Naive B cell (primary cell): ENCODE measurements around the gene ANO10. TPM values are rescaled to one million over a fixed set of nuclear protein-coding genes. Genes with fewer than 3 reads are reported as not detected.

Source experiments
- ATAC-seq, 2 donors: fragments of 150-1000 bp; cut with Tn5 transposase; 2 replicates each; pipeline ENCODE4 v1.10.0; 2021; ENCODE audit warnings: low read depth in 2 of 2, mild to moderate bottlenecking in 2 of 2, moderate library complexity in 2 of 2
- DNase-seq: peaks from one replicate; pipeline ENCODE4 v3.0.0; 2022
- H3K27ac Mint-ChIP-seq, 6 donors: one replicate each; pipeline ENCODE4 v1.8.0; 2020 to 2022; ENCODE audit warnings: mild to moderate bottlenecking in 6 of 6, mixed read lengths in 6 of 6, moderate library complexity in 5 of 6, inconsistent platforms in 2 of 6
- H3K27me3 Mint-ChIP-seq, 3 donors: one replicate each; pipeline ENCODE4 v1.8.0; 2021 to 2022; ENCODE audit warnings: mixed read lengths in 3 of 3, mild to moderate bottlenecking in 1 of 3
- H3K36me3 Mint-ChIP-seq, 2 donors: one replicate each; pipeline ENCODE4 v1.8.0; 2020 to 2022; ENCODE audit warnings: mixed read lengths in 2 of 2, inconsistent platforms in 1 of 2, mild to moderate bottlenecking in 1 of 2
- H3K4me1 Mint-ChIP-seq, 3 donors: one replicate each; pipeline ENCODE4 v1.8.0; 2020 to 2022; ENCODE audit warnings: mixed read lengths in 3 of 3, inconsistent platforms in 1 of 3, mild to moderate bottlenecking in 1 of 3, moderate library complexity in 1 of 3
- H3K4me3 Mint-ChIP-seq, 8 donors: one replicate each; pipeline ENCODE4 v1.8.0; 2020 to 2022; ENCODE audit warnings: mild to moderate bottlenecking in 8 of 8, mixed read lengths in 8 of 8, moderate library complexity in 8 of 8, inconsistent platforms in 2 of 8
- H3K9me3 Mint-ChIP-seq, 7 donors: one replicate each; pipeline ENCODE4 v1.8.0; 2020 to 2022; ENCODE audit warnings: mixed read lengths in 7 of 7, mild to moderate bottlenecking in 5 of 7, inconsistent platforms in 2 of 7, moderate library complexity in 1 of 7
- polyA plus RNA-seq, 6 donors: library from polyadenylated mRNA; unstranded; fragments of 300-500 nt; fragmentation: Illumina TruSeq; gene quantifications; one replicate each; pipeline ENCODE4 v1.2.3, GENCODE V29; 2021; ENCODE audit warnings: low read depth in 6 of 6

Gene ANO10
- polyA plus RNA-seq, 6 donors from 2014 or later, result 2.9 to 5.1 (median 3.8) TPM

- Mint-ChIP-seq H3K4me3 (no peak overlapping the region), H3K4me1 (no peaks in the 10 kb centered on the region), H3K9me3 (peaks cover 0 to 13% (median 0%) of the 10 kb centered on the region in 7 donors), H3K27me3 (no peaks in the 10 kb centered on the region), H3K27ac (no peak overlapping the region), H3K36me3 (no peaks in the 10 kb centered on the region)
- no peak for ATAC-seq
- no peak for DNase-seq
Observed at GRCh38 chr3:43455233-43455632, 166.6 kb downstream of the ANO10 start.

- no peak overlapping the region for H3K27ac Mint-ChIP-seq
- DNase-seq (no peak), ATAC-seq (no peak)
- no peak overlapping the region for H3K4me3 Mint-ChIP-seq
- no peaks in the 10 kb centered on the region for H3K4me1 Mint-ChIP-seq
- H3K9me3 Mint-ChIP-seq, result peaks cover 0 to 13% (median 0%) of the 10 kb centered on the region in 7 donors
- no peaks in the 10 kb centered on the region for H3K36me3 Mint-ChIP-seq
- no peaks in the 10 kb centered on the region for H3K27me3 Mint-ChIP-seq
Observed at GRCh38 chr3:43453981-43454380, 167.8 kb downstream of the ANO10 start.

GRCh38 chr3:43451670-43452254, 170.0 kb downstream of the ANO10 start:
- Mint-ChIP-seq H3K36me3 (no peaks in the 10 kb centered on the region), H3K4me1 (no peaks in the 10 kb centered on the region), H3K27ac (no peak overlapping the region), H3K27me3 (no peaks in the 10 kb centered on the region), H3K9me3 (peaks cover 0 to 5% (median 0%) of the 10 kb centered on the region in 7 donors), H3K4me3 (no peak overlapping the region)
- DNase-seq (no peak), ATAC-seq (no peak)

- ATAC-seq (no peak), DNase-seq (no peak)
- Mint-ChIP-seq H3K36me3 (no peaks in the 10 kb centered on the region), H3K27ac (no peak overlapping the region), H3K4me1 (no peaks in the 10 kb centered on the region), H3K27me3 (no peaks in the 10 kb centered on the region), H3K4me3 (no peak overlapping the region), H3K9me3 (no peaks in the 10 kb centered on the region)
Observed at GRCh38 chr3:43448098-43448497, 173.7 kb downstream of the ANO10 start.

- DNase-seq, result no peak
- H3K4me3 Mint-ChIP-seq, result no peak overlapping the region
- no peak overlapping the region for H3K27ac Mint-ChIP-seq
- H3K27me3 Mint-ChIP-seq, result no peaks in the 10 kb centered on the region
- H3K36me3 Mint-ChIP-seq, result no peaks in the 10 kb centered on the region
- ATAC-seq, result no peak
- H3K9me3 Mint-ChIP-seq, result no peaks in the 10 kb centered on the region
- H3K4me1 Mint-ChIP-seq, result no peaks in the 10 kb centered on the region
Observed at GRCh38 chr3:43445820-43446219, 176.0 kb downstream of the ANO10 start.

GRCh38 chr3:43442872-43443395, 178.9 kb downstream of the ANO10 start:
- H3K27me3 Mint-ChIP-seq, result no peaks in the 10 kb centered on the region
- no peak overlapping the region for H3K4me3 Mint-ChIP-seq
- ATAC-seq (no peak), DNase-seq (no peak)
- peak overlapping the region in 1 of 6 donors; percentile 16 for H3K27ac Mint-ChIP-seq
- no peaks in the 10 kb centered on the region for H3K4me1 Mint-ChIP-seq
- no peaks in the 10 kb centered on the region for H3K36me3 Mint-ChIP-seq
- H3K9me3 Mint-ChIP-seq, result peaks cover 0 to 10% (median 3%) of the 10 kb centered on the region in 7 donors

GRCh38 chr3:43436507-43437140, 185.2 kb downstream of the ANO10 start:
- no peak overlapping the region for H3K27ac Mint-ChIP-seq
- peaks cover 0 to 22% (median 4%) of the 10 kb centered on the region in 7 donors for H3K9me3 Mint-ChIP-seq
- peaks cover under 1 to 2% of the 10 kb centered on the region in 2 donors for H3K36me3 Mint-ChIP-seq
- no peaks in the 10 kb centered on the region for H3K27me3 Mint-ChIP-seq
- no peaks in the 10 kb centered on the region for H3K4me1 Mint-ChIP-seq
- ATAC-seq, result no peak
- DNase-seq, result no peak
- H3K4me3 Mint-ChIP-seq, result no peak overlapping the region

GRCh38 chr3:43435706-43436105, 186.1 kb downstream of the ANO10 start:
- peaks cover 0 to 22% (median 4%) of the 10 kb centered on the region in 7 donors for H3K9me3 Mint-ChIP-seq
- no peak overlapping the region for H3K4me3 Mint-ChIP-seq
- DNase-seq (no peak), ATAC-seq (no peak)
- peaks cover 6 to 7% of the 10 kb centered on the region in 2 donors for H3K36me3 Mint-ChIP-seq
- no peaks in the 10 kb centered on the region for H3K4me1 Mint-ChIP-seq
- no peaks in the 10 kb centered on the region for H3K27me3 Mint-ChIP-seq
- no peak overlapping the region for H3K27ac Mint-ChIP-seq

GRCh38 chr3:43434431-43434830, 187.4 kb downstream of the ANO10 start:
- Mint-ChIP-seq H3K27me3 (no peaks in the 10 kb centered on the region), H3K4me1 (no peaks in the 10 kb centered on the region), H3K9me3 (peaks cover 0 to 22% (median 4%) of the 10 kb centered on the region in 7 donors), H3K27ac (no peak overlapping the region), H3K36me3 (peaks cover 6 to 7% of the 10 kb centered on the region in 2 donors), H3K4me3 (no peak overlapping the region)
- DNase-seq (no peak), ATAC-seq (no peak)

GRCh38 chr3:43432462-43432861, 189.3 kb downstream of the ANO10 start:
- DNase-seq (no peak), ATAC-seq (no peak)
- no peaks in the 10 kb centered on the region for H3K27me3 Mint-ChIP-seq
- peaks cover 0 to 7% (median 0%) of the 10 kb centered on the region in 7 donors for H3K9me3 Mint-ChIP-seq
- H3K27ac Mint-ChIP-seq, result no peak overlapping the region
- H3K4me1 Mint-ChIP-seq, result no peaks in the 10 kb centered on the region
- H3K36me3 Mint-ChIP-seq, result peaks cover 6 to 7% of the 10 kb centered on the region in 2 donors
- H3K4me3 Mint-ChIP-seq, result no peak overlapping the region

- ATAC-seq (no peak), DNase-seq (no peak)
- peaks cover 0 to 2% (median 0%) of the 10 kb centered on the region in 7 donors for H3K9me3 Mint-ChIP-seq
- H3K4me1 Mint-ChIP-seq, result no peaks in the 10 kb centered on the region
- H3K27me3 Mint-ChIP-seq, result no peaks in the 10 kb centered on the region
- H3K27ac Mint-ChIP-seq, result no peak overlapping the region
- no peak overlapping the region for H3K4me3 Mint-ChIP-seq
- peaks cover 3% of the 10 kb centered on the region in 2 donors for H3K36me3 Mint-ChIP-seq
Observed at GRCh38 chr3:43426388-43426787, 195.4 kb downstream of the ANO10 start.

GRCh38 chr3:43425829-43426228, 196.0 kb downstream of the ANO10 start:
- peaks cover 0 to 2% (median 0%) of the 10 kb centered on the region in 7 donors for H3K9me3 Mint-ChIP-seq
- no peaks in the 10 kb centered on the region for H3K27me3 Mint-ChIP-seq
- H3K36me3 Mint-ChIP-seq, result no peaks in the 10 kb centered on the region
- H3K4me3 Mint-ChIP-seq, result peak overlapping the region in 1 of 8 donors; percentile 42
- no peak overlapping the region for H3K27ac Mint-ChIP-seq
- no peaks in the 10 kb centered on the region for H3K4me1 Mint-ChIP-seq
- DNase-seq (no peak), ATAC-seq (no peak)

- H3K4me3 Mint-ChIP-seq, result no peak overlapping the region
- no peak overlapping the region for H3K27ac Mint-ChIP-seq
- DNase-seq (no peak), ATAC-seq (no peak)
- H3K36me3 Mint-ChIP-seq, result no peaks in the 10 kb centered on the region
- H3K27me3 Mint-ChIP-seq, result no peaks in the 10 kb centered on the region
- peaks cover 0 to 2% (median 0%) of the 10 kb centered on the region in 7 donors for H3K9me3 Mint-ChIP-seq
- H3K4me1 Mint-ChIP-seq, result no peaks in the 10 kb centered on the region
Observed at GRCh38 chr3:43423639-43424038, 198.2 kb downstream of the ANO10 start.

GRCh38 chr3:43423142-43423541, 198.7 kb downstream of the ANO10 start:
- H3K36me3 Mint-ChIP-seq, result no peaks in the 10 kb centered on the region
- no peak for ATAC-seq
- no peak overlapping the region for H3K4me3 Mint-ChIP-seq
- H3K4me1 Mint-ChIP-seq, result no peaks in the 10 kb centered on the region
- H3K9me3 Mint-ChIP-seq, result peaks cover 0 to 2% (median 0%) of the 10 kb centered on the region in 7 donors
- DNase-seq, result no peak
- no peak overlapping the region for H3K27ac Mint-ChIP-seq
- H3K27me3 Mint-ChIP-seq, result no peaks in the 10 kb centered on the region
